Measurements from ENCODE around the gene PALM.

- TF ChIP-seq POLR2AphosphoS5 (IDR thresholded peaks at IDR 0.05; ENCODE audit: low read depth, low read length) (no peak), REST (IDR thresholded peaks at IDR 0.05; ENCODE audit: insufficient read depth in 1 of 2, low read depth in 2 of 2, low read length in 2 of 2) (no peak), TAF1 (IDR thresholded peaks at IDR 0.05; ENCODE audit: borderline replicate concordance, insufficient read depth, low read length) (no peak), SIN3A (IDR thresholded peaks at IDR 0.05; ENCODE audit: borderline replicate concordance, insufficient read depth, low read length) (no peak), FOXP2 (optimal IDR thresholded peaks at IDR 0.05; ENCODE audit: borderline replicate concordance, extremely low read depth, extremely low read length, insufficient read depth) (no peak)
Observed at GRCh38 chr19:755063-755462, 46.3 kb downstream of the PALM start.

Measured in PFSK-1 (cell line).